HG03565 (cell line): ENCODE results near the gene SPTLC2.

Experiments used
- ATAC-seq: cut with Tn5 transposase; IDR thresholded peaks from one replicate; pipeline ENCODE4 v1.9.1; 2021; ENCODE audit warnings: mild to moderate bottlenecking, moderate library complexity; ENCODE audit not compliant: unreplicated experiment

SPTLC2 gene

GRCh38 chr14:77509366-77509765, 107.1 kb downstream of the SPTLC2 start:
- ATAC-seq, result no peak

- no peak for ATAC-seq
These were observed 107.6 kb downstream of the SPTLC2 start for GRCh38 chr14:77508876-77509275.

GRCh38 chr14:77508249-77508648, 108.2 kb downstream of the SPTLC2 start:
- ATAC-seq, result no peak

DNA sequence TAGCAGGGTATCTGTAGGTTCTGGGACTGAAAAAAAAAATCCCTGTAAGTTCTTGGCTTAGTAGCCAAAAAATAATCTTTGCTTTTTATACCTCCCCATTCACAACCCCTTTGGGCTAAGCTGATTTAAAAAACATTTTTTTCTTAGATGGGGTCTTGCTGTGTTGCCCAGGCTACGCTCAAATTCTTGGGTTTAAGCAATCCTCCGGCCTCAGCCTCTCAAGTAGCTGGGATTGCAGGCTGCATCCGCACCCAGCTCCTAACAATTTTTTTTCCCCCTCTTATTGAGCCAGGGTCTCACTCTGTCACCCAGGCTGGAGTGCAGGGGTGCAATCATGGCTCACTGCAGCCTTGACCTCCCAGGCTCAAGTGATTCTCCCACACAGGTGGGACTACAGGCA, 108.7 kb downstream of the SPTLC2 start:
- no peak for ATAC-seq

- ATAC-seq, result no peak
These were observed 111.4 kb downstream of the SPTLC2 start for GRCh38 chr14:77505031-77505430.

DNA sequence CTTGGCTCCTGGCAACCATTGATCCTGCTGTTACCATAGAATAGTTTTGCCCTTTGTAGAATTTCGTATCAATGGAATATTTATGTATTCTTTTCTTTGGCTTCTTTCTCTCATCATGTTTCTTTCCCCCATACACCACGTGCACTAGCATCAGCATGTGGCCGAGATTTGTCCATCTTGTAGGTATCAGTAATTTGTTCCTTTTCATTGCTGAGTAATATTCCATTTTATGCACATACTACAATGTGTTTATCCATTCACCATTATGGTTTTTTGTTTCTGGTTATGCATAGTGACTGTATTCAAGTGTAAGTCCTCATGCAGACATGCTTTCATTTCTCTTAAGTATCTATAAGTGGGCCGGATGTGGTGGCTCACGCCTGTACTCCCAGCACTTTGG, 113.3 kb downstream of the SPTLC2 start:
- ATAC-seq, result no peak

- no peak for ATAC-seq
These were observed 114.2 kb downstream of the SPTLC2 start for GRCh38 chr14:77502109-77502782.

- peak; percentile 14 for ATAC-seq
These were observed 117.4 kb downstream of the SPTLC2 start for GRCh38 chr14:77498984-77499527.

DNA sequence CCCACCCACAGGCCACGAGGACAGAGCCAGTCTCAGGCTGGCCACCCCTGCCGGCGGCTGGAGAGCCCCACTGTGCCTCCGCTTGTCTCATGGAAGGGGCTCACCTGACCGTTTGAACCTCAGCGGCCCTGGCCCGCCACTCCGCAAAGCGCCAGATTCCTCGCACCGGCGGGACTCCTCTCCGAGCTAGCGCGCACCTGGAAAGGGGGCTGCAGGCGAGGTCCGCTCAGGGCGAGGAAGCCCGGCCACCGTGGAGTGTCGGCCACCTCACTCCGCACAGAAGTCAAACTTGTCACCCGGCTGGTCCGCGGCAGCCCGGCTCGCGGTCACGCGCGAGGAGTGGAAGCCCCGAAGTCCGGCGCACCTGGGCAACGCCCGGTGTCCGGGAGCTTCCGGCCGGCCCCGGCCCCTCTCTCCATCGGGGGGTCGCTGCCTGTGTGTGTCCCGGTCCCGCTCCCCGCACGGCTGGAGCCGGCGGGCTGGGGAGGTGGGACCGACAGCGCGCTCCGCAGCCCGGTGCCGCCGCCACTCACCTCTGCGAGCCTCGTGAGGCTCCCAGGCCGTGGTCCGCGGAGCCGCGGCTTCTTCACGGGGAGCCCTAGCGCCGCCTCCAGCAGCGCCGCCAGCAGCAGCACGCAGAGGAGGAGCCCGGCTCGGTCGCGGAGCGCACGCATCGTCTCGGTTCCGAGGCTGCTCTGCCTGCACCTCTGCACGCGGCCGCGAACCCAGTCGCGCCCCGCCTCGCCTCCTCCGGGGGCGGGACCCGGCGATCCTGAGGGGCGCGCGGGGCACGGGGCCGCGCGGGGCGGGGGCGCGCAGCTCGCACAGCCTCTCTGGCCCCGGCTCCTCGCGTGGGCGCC, 118.1 kb downstream of the SPTLC2 start, which contains the start of gene ISM2:
TSS of gene ISM2 (minus strand) at position 697 of the 860 bp plus-strand sequence. CDS start at position 674, 23 bp downstream.
- ATAC-seq, result peak; percentile 56

- ATAC-seq, result no peak
These were observed 121.1 kb downstream of the SPTLC2 start for GRCh38 chr14:77495334-77495733.

- no peak for ATAC-seq
These were observed 125.4 kb downstream of the SPTLC2 start for GRCh38 chr14:77491056-77491455.

GRCh38 chr14:77490347-77490986, 126.0 kb downstream of the SPTLC2 start:
- ATAC-seq, result no peak

- no peak for ATAC-seq
These were observed 127.4 kb downstream of the SPTLC2 start for GRCh38 chr14:77489041-77489440.

GRCh38 chr14:77488558-77488957, 127.9 kb downstream of the SPTLC2 start:
- no peak for ATAC-seq

GRCh38 chr14:77485901-77486678, 130.3 kb downstream of the SPTLC2 start:
- no peak for ATAC-seq

DNA sequence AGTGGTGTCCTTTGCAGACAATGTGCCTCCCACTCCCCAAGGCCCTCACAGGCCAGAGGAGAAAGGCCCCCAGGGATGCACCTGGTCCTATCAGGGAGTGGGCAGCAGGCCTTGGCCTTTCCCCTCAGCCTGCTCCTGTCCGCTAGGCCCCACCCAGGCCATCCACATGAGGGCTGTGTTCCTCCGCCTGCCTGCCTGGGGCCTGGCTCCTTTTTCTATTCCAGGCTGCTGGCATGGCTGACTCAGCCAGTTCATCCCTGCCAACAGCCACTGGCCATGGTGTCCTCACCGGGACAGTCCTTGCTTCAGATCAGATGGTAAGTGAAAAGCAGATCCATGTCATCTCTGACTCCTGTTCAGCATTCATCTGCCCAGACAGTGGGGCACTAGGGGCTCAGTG, 131.2 kb downstream of the SPTLC2 start:
- ATAC-seq, result no peak

- no peak for ATAC-seq
These were observed 134.0 kb downstream of the SPTLC2 start for GRCh38 chr14:77482422-77482821.

DNA sequence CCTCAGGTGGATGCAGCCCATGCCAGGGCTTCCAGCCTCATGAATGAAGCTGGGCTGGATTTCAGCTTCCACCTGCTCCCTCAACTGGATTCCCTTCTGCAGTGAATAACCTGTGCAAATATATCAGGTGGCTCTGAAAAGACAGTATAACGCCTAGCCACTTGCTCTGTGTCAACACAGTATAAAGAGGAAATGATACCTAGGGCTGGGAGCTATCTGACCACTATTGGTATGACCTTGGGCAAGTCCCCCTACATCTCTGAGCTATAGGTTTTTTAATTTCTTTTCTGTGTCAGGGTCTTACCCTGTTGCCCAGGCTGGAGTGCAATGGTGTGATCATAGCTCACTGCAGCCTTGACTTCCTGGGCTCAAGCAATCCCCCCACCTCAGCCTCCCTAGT, 137.6 kb downstream of the SPTLC2 start:
- peak; percentile 94 for ATAC-seq

- no peak for ATAC-seq
These were observed 138.4 kb downstream of the SPTLC2 start for GRCh38 chr14:77478029-77478428.

GRCh38 chr14:77475432-77476115, 140.9 kb downstream of the SPTLC2 start:
- ATAC-seq, result no peak
